Activated CD8-positive, alpha-beta T cell treated with anti-CD3 and anti-CD28 coated beads for 36 hours (primary cell): ENCODE results near the gene ARHGEF28. TPM values are rescaled to one million over a fixed set of nuclear protein-coding genes. Genes with fewer than 3 reads are reported as not detected.
A peak's percentile ranks its signal among the peaks of the same experiment; 100 is the strongest.

Source experiments
- ATAC-seq: fragments of 200-7000 bp; cut with Tn5 transposase; one replicate; pipeline ENCODE4 v1.10.0; 2021; ENCODE audit warnings: mild to moderate bottlenecking, moderate library complexity
- CTCF ChIA-PET: fragments of 350-600 bp; sonication (Branson Sonifier 250); formaldehyde crosslinking; loops from one replicate; lab custom pipeline; 2021; ENCODE audit warnings: antibody characterized with exemption; lab: Charles Lee
- POLR2A ChIA-PET: fragments of 350-600 bp; sonication (Branson Sonifier 250); formaldehyde crosslinking; loops from one replicate; lab custom pipeline; 2021; ENCODE audit warnings: antibody characterized with exemption; lab: Charles Lee
- DNase-seq: peaks from one replicate; pipeline ENCODE4 v3.0.0-alpha.2; 2020
- H3K27ac Mint-ChIP-seq: one replicate; pipeline ENCODE4 v1.8.0; 2021; ENCODE audit warnings: mild to moderate bottlenecking, mixed read lengths
- H3K27me3 Mint-ChIP-seq: one replicate; pipeline ENCODE4 v1.8.0; 2021; ENCODE audit warnings: mixed read lengths
- H3K36me3 Mint-ChIP-seq: one replicate; pipeline ENCODE4 v1.8.0; 2021; ENCODE audit warnings: low read depth, mixed read lengths
- H3K4me1 Mint-ChIP-seq: one replicate; pipeline ENCODE4 v1.8.0; 2021; ENCODE audit warnings: low read depth, mixed read lengths
- H3K4me3 Mint-ChIP-seq: one replicate; pipeline ENCODE4 v1.8.0; 2021; ENCODE audit warnings: mild to moderate bottlenecking, moderate library complexity, mixed read lengths
- H3K9me3 Mint-ChIP-seq: one replicate; pipeline ENCODE4 v1.8.0; 2021; ENCODE audit warnings: mixed read lengths
- intact Hi-C: fragments of 100-400 bp; cut with micrococcal nuclease; formaldehyde crosslinking; loops from one replicate; pipeline ENCODE4 v1.10.0; 2022
- total RNA-seq, 2 experiments: library from RNA; stranded (reverse); gene quantifications; one replicate each; pipeline ENCODE4 v1.2.3, GENCODE V29; 2021
- TF ChIP-seq, protein P1 (sequence below): fragments of 200-600 bp; IDR thresholded peaks from one replicate; pipeline ENCODE4 v1.8.0; 2022; ENCODE audit warnings: antibody characterized with exemption, mild to moderate bottlenecking

The ARHGEF28 gene
- total RNA-seq, 2 experiments from 2014 or later, result 0.05 TPM; not detected in 1

DNA sequence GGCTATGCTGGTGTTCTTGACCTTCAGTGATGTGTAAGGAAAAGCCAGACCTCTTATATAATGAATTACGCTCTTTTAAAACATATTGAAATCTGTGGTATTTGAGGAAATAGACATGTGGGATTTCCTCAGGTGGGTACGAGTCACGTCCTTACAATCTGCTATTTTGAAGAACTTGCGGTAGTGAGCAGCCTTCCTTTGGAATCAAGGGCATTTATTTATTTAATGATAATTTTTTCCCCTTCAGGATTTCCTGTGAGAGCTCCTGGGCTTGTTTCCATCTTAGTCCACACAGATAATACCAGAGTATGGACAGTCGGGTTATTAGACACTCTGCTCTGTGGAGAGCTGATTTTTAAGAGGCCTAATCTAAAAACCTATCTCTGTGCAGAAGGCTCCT, 167.9 kb downstream of the ARHGEF28 start:
- no peaks in the 10 kb centered on the region for H3K36me3 Mint-ChIP-seq
- intact Hi-C loops, result no loop called here
- TF ChIP-seq, protein P1, sequence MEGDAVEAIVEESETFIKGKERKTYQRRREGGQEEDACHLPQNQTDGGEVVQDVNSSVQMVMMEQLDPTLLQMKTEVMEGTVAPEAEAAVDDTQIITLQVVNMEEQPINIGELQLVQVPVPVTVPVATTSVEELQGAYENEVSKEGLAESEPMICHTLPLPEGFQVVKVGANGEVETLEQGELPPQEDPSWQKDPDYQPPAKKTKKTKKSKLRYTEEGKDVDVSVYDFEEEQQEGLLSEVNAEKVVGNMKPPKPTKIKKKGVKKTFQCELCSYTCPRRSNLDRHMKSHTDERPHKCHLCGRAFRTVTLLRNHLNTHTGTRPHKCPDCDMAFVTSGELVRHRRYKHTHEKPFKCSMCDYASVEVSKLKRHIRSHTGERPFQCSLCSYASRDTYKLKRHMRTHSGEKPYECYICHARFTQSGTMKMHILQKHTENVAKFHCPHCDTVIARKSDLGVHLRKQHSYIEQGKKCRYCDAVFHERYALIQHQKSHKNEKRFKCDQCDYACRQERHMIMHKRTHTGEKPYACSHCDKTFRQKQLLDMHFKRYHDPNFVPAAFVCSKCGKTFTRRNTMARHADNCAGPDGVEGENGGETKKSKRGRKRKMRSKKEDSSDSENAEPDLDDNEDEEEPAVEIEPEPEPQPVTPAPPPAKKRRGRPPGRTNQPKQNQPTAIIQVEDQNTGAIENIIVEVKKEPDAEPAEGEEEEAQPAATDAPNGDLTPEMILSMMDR, result no peak
- ATAC-seq, result no peak
- POLR2A ChIA-PET, result interaction anchor here (0.6 kb wide), 1 partner anchor 238 kb away, joined by 3 read pairs; no protein-coding TSS in a partner anchor
- H3K27ac Mint-ChIP-seq, result no peak overlapping the region
- CTCF ChIA-PET, result interaction anchor here (1.0 to 10.8 kb wide), 6 partner anchors 43 to 212 kb away, joined by 4 to 228 read pairs (median 7); no protein-coding TSS in a partner anchor
- H3K27me3 Mint-ChIP-seq, result peaks cover 25% of the 10 kb centered on the region
- peaks cover 3% of the 10 kb centered on the region for H3K4me1 Mint-ChIP-seq
- H3K4me3 Mint-ChIP-seq, result no peak overlapping the region
- H3K9me3 Mint-ChIP-seq, result no peaks in the 10 kb centered on the region
- no peak for DNase-seq

DNA sequence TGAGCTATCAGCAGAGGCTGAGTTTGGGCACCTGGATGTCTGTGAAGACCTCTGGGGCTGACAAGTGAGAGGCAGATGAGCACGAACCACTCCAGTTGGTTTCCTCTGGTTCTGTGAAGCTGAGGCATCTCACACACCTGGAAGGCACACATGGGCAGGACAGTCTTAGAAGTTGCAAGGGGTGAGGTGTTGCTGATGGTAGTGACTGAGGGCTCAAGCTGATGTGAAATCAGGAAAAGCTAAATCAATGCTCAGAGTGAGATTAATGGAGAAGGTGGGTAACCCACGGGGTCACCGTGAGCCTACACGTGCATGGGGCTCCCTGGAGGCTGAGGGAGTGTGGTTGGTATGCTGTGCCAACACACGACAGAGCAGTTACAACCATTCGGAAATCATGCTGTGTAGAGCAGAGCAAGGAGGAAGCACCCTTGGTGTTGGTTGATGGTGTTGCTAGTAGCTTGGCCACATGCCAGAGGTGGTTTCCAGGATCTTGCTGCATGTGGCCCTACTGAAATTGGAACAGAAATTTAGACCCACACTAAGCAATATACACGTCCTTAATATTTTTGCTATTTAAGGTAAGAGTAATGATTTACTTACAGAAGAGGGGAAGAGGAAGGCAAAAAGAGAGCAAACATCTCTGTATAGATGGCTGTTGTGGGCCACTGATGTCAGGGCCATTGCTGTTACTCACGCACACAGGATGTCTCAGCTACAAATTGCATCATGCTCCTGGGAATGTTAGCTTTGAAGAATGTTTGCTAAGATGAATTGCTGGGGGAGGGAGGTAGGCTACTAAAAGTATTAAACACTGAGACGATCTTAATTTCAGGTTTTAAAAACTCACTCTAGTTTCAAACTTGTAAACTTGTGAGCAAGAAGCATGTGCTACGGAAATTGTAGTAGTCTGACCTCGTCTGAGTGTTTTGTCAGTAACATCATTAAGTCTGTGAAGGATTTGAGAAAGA, 170.5 kb downstream of the ARHGEF28 start:
- no peaks in the 10 kb centered on the region for H3K9me3 Mint-ChIP-seq
- POLR2A ChIA-PET, result interaction anchor here (0.7 kb wide), 1 partner anchor 926 kb away, joined by 3 read pairs; no protein-coding TSS in a partner anchor
- H3K4me3 Mint-ChIP-seq, result no peak overlapping the region
- H3K27me3 Mint-ChIP-seq, result peaks cover 28% of the 10 kb centered on the region
- peak; percentile 49 for DNase-seq
- TF ChIP-seq, protein P1, result no peak
- H3K27ac Mint-ChIP-seq, result no peak overlapping the region
- H3K36me3 Mint-ChIP-seq, result no peaks in the 10 kb centered on the region
- CTCF ChIA-PET, result interaction anchor here (10.8 kb wide), 1 partner anchor 207 kb away, joined by 228 read pairs; no protein-coding TSS in a partner anchor
- H3K4me1 Mint-ChIP-seq, result peaks cover 3% of the 10 kb centered on the region
- intact Hi-C loops, result no loop called here
- ATAC-seq, result peak; percentile 53

DNA sequence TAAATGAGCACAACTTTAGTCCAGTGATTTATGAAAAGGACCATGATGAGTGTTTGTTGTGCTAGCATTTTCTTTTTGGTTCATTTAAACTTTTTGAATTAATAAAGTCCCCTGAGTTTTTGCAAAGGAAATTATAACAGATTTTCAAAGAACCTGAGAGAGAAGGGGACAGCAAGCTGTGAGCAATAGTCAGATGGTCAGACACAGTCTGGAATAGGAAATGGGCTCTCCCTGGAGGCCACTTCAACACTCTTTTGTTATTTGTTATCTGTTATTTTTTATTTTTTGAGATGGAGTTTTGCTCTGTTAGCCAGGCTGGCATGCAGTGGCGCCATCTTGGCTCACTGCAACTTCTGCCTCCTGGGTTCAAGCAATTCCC, 171.1 kb downstream of the ARHGEF28 start:
- no peaks in the 10 kb centered on the region for H3K36me3 Mint-ChIP-seq
- intact Hi-C loops, result no loop called here
- ChIA-PET POLR2A (no interaction called here), CTCF (interaction anchor here (10.8 kb wide), 1 partner anchor 207 kb away, joined by 228 read pairs; no protein-coding TSS in a partner anchor)
- H3K4me3 Mint-ChIP-seq, result no peak overlapping the region
- H3K27me3 Mint-ChIP-seq, result peaks cover 28% of the 10 kb centered on the region
- ATAC-seq (no peak), DNase-seq (no peak)
- TF ChIP-seq, protein P1, result no peak
- H3K4me1 Mint-ChIP-seq, result peaks cover 3% of the 10 kb centered on the region
- H3K27ac Mint-ChIP-seq, result no peak overlapping the region
- H3K9me3 Mint-ChIP-seq, result no peaks in the 10 kb centered on the region

DNA sequence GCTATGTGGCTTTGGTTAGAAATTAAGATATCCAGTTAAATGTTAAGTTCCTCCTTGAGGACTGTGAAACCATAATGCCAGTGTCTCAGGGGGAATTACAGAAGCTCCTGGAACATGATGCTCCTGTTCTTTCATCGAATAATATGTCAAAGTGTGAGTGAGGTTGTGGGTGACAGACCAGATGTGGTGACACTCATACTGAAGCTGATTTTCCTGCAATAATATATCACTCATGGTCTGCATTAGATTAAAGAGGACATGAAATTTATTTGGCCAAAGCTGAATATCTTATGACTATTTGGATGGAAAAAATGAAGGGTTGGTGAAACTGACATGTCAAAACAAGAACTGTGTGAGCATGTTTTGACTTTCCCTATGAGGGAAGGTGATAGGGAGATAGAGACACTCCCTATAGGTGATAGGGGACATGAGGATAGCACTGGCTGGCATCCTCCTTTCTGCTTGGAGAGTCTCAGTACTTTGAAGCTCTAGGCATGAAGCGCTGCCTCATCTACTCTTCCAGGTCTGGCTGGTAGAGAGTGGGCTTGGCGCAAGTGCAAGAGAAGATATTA, 173.5 kb downstream of the ARHGEF28 start:
- no peak overlapping the region for H3K4me3 Mint-ChIP-seq
- ChIA-PET POLR2A (no interaction called here), CTCF (interaction anchor here (1.0 kb wide), 1 partner anchor 208 kb away, joined by 4 read pairs; no protein-coding TSS in a partner anchor)
- H3K36me3 Mint-ChIP-seq, result no peaks in the 10 kb centered on the region
- TF ChIP-seq, protein P1, result no peak
- peaks cover 18% of the 10 kb centered on the region for H3K27me3 Mint-ChIP-seq
- ATAC-seq (no peak), DNase-seq (no peak)
- H3K9me3 Mint-ChIP-seq, result no peaks in the 10 kb centered on the region
- peaks cover 3% of the 10 kb centered on the region for H3K4me1 Mint-ChIP-seq
- H3K27ac Mint-ChIP-seq, result no peak overlapping the region
- intact Hi-C loops, result no loop called here
